Right renal cortex interstitium (tissue), 3 donors: ENCODE results near the gene SDK1. TPM values are rescaled to one million over a fixed set of nuclear protein-coding genes. Genes with fewer than 3 reads are reported as not detected.

Source experiments
- DNase-seq, 3 donors: peaks; one replicate each; pipeline ENCODE4 v3.0.0-alpha.2; 2013; ENCODE audit warnings: low read depth in 3 of 3, low spot score in 2 of 3
- polyA plus RNA-seq, 3 donors: library from polyadenylated mRNA; unstranded; fragments of 120-200 nt; gene quantifications; one replicate each; pipeline ENCODE4 v1.2.1, GENCODE V29; 2013; ENCODE audit not compliant: insufficient read length in 3 of 3

SDK1 gene
- polyA plus RNA-seq, 3 donors, result 5.8 to 7.5 (median 6.3) TPM

GRCh38 chr7:3453398-3453797, 152.3 kb downstream of the SDK1 start:
- DNase-seq, result no peak

DNA sequence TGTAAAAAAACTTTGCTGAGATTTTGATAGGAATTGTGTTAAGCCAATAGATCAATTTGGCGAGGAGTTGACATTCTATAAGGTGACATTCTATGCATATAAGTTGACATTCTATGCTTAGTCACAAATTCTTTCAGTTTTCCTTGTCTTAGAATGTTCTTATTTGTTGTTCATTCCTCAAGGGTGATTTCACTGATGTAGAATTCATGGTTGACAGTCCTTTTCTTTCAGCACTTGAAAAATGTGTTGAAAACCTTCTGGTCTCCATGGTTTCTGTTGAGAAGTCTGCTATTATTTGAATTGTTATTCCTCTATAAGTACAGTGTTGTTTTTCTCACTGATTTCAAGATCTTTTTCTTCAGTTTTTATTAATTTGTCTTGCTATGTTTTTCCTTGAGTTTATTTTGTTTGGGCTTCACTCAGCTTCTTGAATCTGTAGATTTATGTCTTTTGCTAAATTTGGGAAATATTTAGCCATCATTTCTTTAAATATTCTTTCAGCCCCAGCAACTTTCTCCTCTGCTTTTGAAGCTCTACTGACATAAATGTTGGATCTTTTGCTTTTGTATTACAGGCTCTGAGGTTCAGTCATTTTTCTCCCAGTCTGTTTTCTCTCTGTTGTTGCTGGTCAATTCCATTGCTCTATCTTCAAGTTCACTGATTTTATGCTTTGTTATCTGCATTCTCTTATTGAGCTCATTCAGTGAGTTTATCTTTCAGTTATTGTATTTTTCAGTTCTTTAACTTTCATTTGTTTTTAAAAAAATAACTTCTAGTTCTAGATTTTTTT, 154.9 kb downstream of the SDK1 start:
- no peak for DNase-seq

- DNase-seq, result no peak
Measured at GRCh38 chr7:3459111-3459510, 158.1 kb downstream of the SDK1 start.

DNA sequence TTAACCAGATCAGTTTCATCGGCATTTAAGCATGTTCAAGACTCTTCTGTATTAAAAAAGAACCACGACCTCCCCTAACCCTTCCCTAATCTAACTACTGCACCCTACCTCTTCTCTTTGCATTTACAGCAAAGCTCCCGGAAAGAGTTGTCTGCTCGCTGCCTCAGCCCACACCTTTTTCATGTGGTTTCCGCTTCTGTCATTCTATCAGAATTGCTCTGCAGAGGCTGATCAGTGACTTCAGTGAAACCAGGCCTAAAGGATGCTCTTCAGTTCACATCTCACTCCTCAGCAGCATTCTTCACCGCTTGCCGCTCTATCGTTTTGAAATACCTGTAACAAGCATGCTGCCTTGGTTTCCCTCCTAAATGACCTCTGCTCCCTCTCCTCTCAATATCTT, 160.9 kb downstream of the SDK1 start:
- DNase-seq, result no peak

GRCh38 chr7:3463696-3464095, 162.6 kb downstream of the SDK1 start:
- DNase-seq, result no peak

- DNase-seq, result no peak
Measured at GRCh38 chr7:3464900-3465622, 164.0 kb downstream of the SDK1 start.

GRCh38 chr7:3466261-3466660, 165.2 kb downstream of the SDK1 start:
- DNase-seq, result no peak

DNA sequence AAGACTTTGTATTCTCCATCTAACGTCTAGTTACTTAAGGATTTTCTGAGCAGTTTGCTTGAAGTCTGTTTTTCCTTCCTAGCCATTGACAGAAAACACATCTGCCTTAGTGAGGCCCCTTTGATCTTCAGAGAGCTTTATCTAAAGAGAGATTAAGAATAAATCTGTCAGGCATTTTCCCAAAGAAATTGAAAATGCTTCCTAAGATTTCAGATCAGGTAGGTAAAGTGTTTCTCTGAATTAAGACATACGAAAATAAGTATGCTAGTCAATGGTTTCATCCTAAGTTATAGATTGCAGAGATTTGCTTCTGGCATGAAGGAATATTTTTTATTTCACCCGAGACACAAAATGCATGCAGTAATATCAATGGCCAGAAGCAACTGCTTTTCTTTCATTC, 168.6 kb downstream of the SDK1 start:
- DNase-seq, result no peak

DNA sequence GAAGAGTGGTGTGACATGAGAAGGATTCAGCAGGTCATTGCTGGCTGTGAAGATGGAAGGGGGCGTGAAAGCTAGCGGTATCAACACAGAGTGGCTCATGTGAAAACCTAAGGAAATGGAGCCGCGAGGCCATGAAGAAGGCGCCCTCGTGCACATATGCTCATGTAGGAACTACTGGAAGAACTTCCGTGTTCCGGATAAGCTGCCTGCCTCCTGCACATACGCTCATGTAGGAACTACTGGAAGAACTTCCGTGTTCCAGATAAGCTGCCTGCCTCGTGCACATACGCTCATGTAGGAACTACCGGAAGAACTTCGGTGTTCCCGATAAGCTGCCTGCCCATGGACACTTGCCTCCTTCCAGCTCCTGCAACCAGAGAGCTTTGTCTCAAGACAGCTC, 179.1 kb downstream of the SDK1 start:
- no peak for DNase-seq

GRCh38 chr7:3481435-3481834, 180.4 kb downstream of the SDK1 start:
- no peak for DNase-seq

- peak; percentile 10 to 18 (median 13) for DNase-seq
Measured at GRCh38 chr7:3482147-3482921, 181.3 kb downstream of the SDK1 start.

GRCh38 chr7:3486841-3487240, 185.8 kb downstream of the SDK1 start:
- DNase-seq, result no peak

GRCh38 chr7:3488829-3489228, 187.8 kb downstream of the SDK1 start:
- DNase-seq, result no peak

DNA sequence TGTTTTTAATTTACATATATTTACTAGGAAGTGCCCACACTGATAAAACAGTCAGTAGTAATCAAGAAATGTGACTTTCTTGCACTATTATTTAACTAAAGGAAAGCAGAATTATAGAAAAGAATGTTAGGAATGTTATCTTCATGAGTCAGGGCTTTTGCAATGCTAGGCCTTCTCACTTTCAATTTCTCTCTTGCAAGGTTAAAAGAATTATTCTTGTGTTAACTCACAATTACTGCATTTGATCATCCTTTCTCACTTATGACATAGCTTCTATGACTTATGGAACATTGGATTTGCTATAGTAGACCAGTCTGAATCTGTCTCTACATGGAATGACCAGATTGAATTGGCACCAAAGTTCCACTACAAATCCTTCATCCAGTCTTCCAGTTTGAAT, 192.4 kb downstream of the SDK1 start:
- DNase-seq, result no peak

DNA sequence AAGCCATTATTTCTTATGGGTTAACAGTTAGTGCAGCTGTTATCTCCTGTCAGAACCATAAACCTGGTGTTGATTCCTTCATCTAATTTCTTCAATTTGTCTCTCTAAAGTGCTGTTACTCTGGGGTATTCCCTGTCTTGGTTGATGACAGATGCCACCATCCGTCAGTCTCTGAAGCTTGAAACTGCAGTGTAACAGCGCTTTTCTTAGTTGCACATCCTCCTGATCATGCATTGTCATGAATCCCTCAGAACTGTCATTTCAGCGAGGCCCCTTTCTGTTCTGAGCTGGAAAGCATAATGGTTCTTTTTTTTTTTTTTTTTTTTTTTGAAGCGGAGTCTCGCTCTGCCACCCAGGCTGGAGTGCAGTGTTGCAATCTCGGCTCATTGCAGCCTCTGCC, 193.9 kb downstream of the SDK1 start:
- no peak for DNase-seq

DNA sequence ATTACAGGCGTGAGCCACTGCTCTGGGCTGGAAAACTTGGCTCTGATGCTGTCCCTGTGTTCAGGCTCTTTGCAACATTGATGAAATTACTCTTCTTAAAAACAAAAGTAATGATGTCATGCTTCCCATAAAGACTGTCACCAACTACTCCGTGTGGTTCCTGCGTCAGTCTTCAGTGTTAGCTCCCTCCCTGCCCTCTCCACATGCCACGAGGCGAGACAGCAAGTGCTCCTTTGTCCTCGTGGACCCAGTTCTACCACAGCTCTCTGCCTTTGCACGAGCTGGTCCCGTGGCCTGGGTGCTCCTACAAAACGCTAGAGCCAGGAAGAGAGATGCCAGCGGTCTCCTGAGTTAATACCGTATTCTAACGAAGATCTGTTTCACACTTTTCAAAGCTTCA, 194.5 kb downstream of the SDK1 start:
- no peak for DNase-seq

GRCh38 chr7:3495954-3496353, 194.9 kb downstream of the SDK1 start:
- no peak for DNase-seq

DNA sequence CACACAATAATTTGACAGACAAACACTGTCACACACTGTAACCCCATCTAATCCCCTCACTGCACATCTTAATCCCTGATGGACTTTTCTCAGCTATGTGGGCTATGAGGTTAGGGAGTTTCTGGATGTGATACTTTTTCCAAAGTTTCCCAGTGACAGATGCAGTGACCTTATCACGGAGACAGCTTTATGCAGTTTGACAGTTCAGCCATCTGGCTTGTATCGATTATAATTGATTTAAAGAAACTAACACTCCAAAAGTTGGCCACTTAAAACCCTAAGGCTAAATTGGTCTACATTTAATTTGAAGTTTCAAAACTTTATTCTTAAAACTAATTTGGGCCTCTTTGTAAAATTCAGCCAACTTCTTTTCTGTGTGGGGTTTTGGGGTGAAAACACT, 196.7 kb downstream of the SDK1 start:
- DNase-seq, result no peak

- DNase-seq, result no peak
Measured at GRCh38 chr7:3501671-3502070, 200.6 kb downstream of the SDK1 start.

GRCh38 chr7:3504384-3504783, 203.3 kb downstream of the SDK1 start:
- DNase-seq, result no peak
